Measurements from ENCODE around the gene ASTN2. TPM values are rescaled to one million over a fixed set of nuclear protein-coding genes. Genes with fewer than 3 reads are reported as not detected.

ASTN2 gene
- total RNA-seq, 5 donors from 2014 or later (not counting 1 experiment from before 2014, with no cell fraction given): 3.7 to 4.8 (median 4.4) TPM

GRCh38 chr9:117409321-117409720 is 5.5 kb downstream of the ASTN2 start:
- DNase-seq: no peak
- Histone ChIP-seq H3K27me3 (replicated peaks in 1 of 2; ENCODE audit: control insufficient read depth in 2 of 2, extremely low read depth in 1 of 2, insufficient read depth in 2 of 2, low read length in 1 of 2) (peaks cover 3 to 28% of the 10 kb centered on the region in 2 experiments), H3K27ac (ENCODE audit: low read length) (no peak overlapping the region), H3K4me1 (ENCODE audit: control insufficient read depth in 1 of 2, extremely low read depth in 1 of 2, insufficient read depth in 2 of 2, low read length in 2 of 2) (no peaks in the 10 kb centered on the region), H3K36me3 (ENCODE audit: control insufficient read depth in 2 of 2, extremely low read depth in 1 of 2, insufficient read depth in 1 of 2, low read length in 1 of 2) (no peaks in the 10 kb centered on the region), H3K9me3 (no peaks in the 10 kb centered on the region), H3K4me3 (ENCODE audit: control insufficient read depth in 1 of 2, extremely low read depth in 1 of 2, low read length in 1 of 2) (no peak overlapping the region)
- H3K36me3 Mint-ChIP-seq: no peaks in the 10 kb centered on the region
- peaks cover 0 to 3% (median 2%) of the 10 kb centered on the region in 3 donors for H3K4me1 Mint-ChIP-seq
- peaks cover 38 to 42% of the 10 kb centered on the region in 2 donors for H3K27me3 Mint-ChIP-seq
- ChIA-PET CTCF (no interaction called here), POLR2A (interaction anchor here in 1 of 2 donors (0.8 kb wide), 1 partner anchor 10 kb away, joined by 3 read pairs; no protein-coding TSS in a partner anchor)
- ATAC-seq (replicated peaks in 1 of 4): no peak
- H3K4me3 Mint-ChIP-seq: no peak overlapping the region
- peaks cover 0 to 5% (median 3%) of the 10 kb centered on the region in 3 donors for H3K9me3 Mint-ChIP-seq
- no CpG with 5 or more reads among the region's 5 CpGs for WGBS (ENCODE audit: insufficient coverage)
- no peak overlapping the region for H3K27ac Mint-ChIP-seq

GRCh38 chr9:117407436-117408022 is 7.3 kb downstream of the ASTN2 start:
- H3K27ac Mint-ChIP-seq: no peak overlapping the region

DNA sequence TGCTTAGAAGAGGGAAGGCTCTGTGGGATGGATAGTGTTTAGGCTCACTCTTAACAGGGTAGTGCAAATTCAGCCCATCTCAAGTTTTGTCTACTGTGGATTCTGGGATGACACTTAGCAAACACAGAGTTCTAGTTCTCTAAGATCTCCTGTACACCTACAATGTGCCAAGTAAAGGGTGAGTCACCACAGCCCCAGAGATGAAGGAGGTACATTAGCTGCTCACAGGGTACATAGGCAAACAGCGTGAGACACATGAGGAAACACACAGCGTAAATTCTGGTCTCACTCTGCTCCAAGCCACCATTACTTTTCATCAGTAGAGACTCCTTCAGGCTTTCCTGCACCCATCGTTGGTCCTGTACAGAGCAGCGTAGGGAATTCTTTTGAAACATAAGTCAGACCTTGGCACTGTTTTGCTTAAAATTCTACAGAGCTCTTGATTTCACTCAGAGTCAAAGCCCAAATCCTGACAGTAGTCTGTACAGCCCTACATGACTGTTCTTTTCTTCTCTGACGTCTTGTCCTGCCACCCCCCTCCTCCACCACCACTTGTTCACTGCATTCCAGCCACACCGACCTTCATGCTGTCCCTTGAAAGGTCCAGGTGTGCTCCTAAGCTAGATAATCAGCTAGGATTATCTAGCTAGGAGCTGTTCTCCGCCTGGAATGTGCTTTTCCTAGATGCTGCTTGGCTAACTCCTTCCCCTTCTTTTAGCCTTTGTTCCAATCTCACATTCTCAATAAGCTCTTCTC is 8.7 kb downstream of the ASTN2 start:
- no peak for DNase-seq
- Mint-ChIP-seq H3K4me3 (no peak overlapping the region), H3K27me3 (peaks cover 13 to 14% of the 10 kb centered on the region in 2 donors), H3K9me3 (peaks cover 0 to 3% (median 2%) of the 10 kb centered on the region in 3 donors), H3K27ac (no peak overlapping the region), H3K4me1 (no peaks in the 10 kb centered on the region), H3K36me3 (no peaks in the 10 kb centered on the region)
- no peaks in the 10 kb centered on the region for H3K4me1 ChIP-seq (ENCODE audit: control insufficient read depth in 1 of 2, extremely low read depth in 1 of 2, insufficient read depth in 2 of 2, low read length in 2 of 2)
- H3K4me3 ChIP-seq (ENCODE audit: control insufficient read depth in 1 of 2, extremely low read depth in 1 of 2, low read length in 1 of 2): no peak overlapping the region
- H3K27ac ChIP-seq (ENCODE audit: low read length): no peak overlapping the region
- no peaks in the 10 kb centered on the region for H3K9me3 ChIP-seq
- H3K27me3 ChIP-seq (replicated peaks in 1 of 2; ENCODE audit: control insufficient read depth in 2 of 2, extremely low read depth in 1 of 2, insufficient read depth in 2 of 2, low read length in 1 of 2): no peaks in the 10 kb centered on the region
- ChIA-PET CTCF (no interaction called here), POLR2A (no interaction called here)
- no peak for ATAC-seq (replicated peaks in 1 of 4)
- no peaks in the 10 kb centered on the region for H3K36me3 ChIP-seq (ENCODE audit: control insufficient read depth in 2 of 2, extremely low read depth in 1 of 2, insufficient read depth in 1 of 2, low read length in 1 of 2)
- 71% methylated on average over 6 of the region's 7 CpGs for WGBS (ENCODE audit: insufficient coverage)

More at GRCh38 chr9:117407436-117408022, 7.3 kb downstream of the ASTN2 start:
- H3K27ac ChIP-seq (ENCODE audit: low read length): no peak overlapping the region
- H3K9me3 ChIP-seq: no peaks in the 10 kb centered on the region
- ChIA-PET POLR2A (no interaction called here), CTCF (no interaction called here)
- peaks cover 0 to 10% of the 10 kb centered on the region in 2 experiments for H3K27me3 ChIP-seq (replicated peaks in 1 of 2; ENCODE audit: control insufficient read depth in 2 of 2, extremely low read depth in 1 of 2, insufficient read depth in 2 of 2, low read length in 1 of 2)
- no peaks in the 10 kb centered on the region for H3K36me3 ChIP-seq (ENCODE audit: control insufficient read depth in 2 of 2, extremely low read depth in 1 of 2, insufficient read depth in 1 of 2, low read length in 1 of 2)
- Mint-ChIP-seq H3K4me3 (no peak overlapping the region), H3K27me3 (peaks cover 25 to 27% of the 10 kb centered on the region in 2 donors), H3K36me3 (no peaks in the 10 kb centered on the region), H3K4me1 (no peaks in the 10 kb centered on the region), H3K9me3 (peaks cover 0 to 5% (median 3%) of the 10 kb centered on the region in 3 donors)
- no CpG with 5 or more reads among the region's 2 CpGs for WGBS (ENCODE audit: insufficient coverage)
- no peak overlapping the region for H3K4me3 ChIP-seq (ENCODE audit: control insufficient read depth in 1 of 2, extremely low read depth in 1 of 2, low read length in 1 of 2)
- ATAC-seq (replicated peaks in 1 of 4) (no peak), DNase-seq (no peak)
- H3K4me1 ChIP-seq (ENCODE audit: control insufficient read depth in 1 of 2, extremely low read depth in 1 of 2, insufficient read depth in 2 of 2, low read length in 2 of 2): no peaks in the 10 kb centered on the region

- WGBS (ENCODE audit: insufficient coverage): no CpG with 5 or more reads among the region's 2 CpGs
Measured at GRCh38 chr9:117403848-117404247, 11.0 kb downstream of the ASTN2 start.

GRCh38 chr9:117403403-117403811 is 11.4 kb downstream of the ASTN2 start:
- Mint-ChIP-seq H3K36me3 (no peaks in the 10 kb centered on the region), H3K27ac (no peak overlapping the region), H3K4me3 (no peak overlapping the region), H3K4me1 (no peaks in the 10 kb centered on the region), H3K27me3 (peaks cover 0 to 2% of the 10 kb centered on the region in 2 donors), H3K9me3 (peaks cover 0 to 5% (median 3%) of the 10 kb centered on the region in 3 donors)
- Histone ChIP-seq H3K27me3 (replicated peaks in 1 of 2; ENCODE audit: control insufficient read depth in 2 of 2, extremely low read depth in 1 of 2, insufficient read depth in 2 of 2, low read length in 1 of 2) (no peaks in the 10 kb centered on the region), H3K4me3 (ENCODE audit: control insufficient read depth in 1 of 2, extremely low read depth in 1 of 2, low read length in 1 of 2) (no peak overlapping the region), H3K36me3 (ENCODE audit: control insufficient read depth in 2 of 2, extremely low read depth in 1 of 2, insufficient read depth in 1 of 2, low read length in 1 of 2) (no peaks in the 10 kb centered on the region), H3K9me3 (no peaks in the 10 kb centered on the region), H3K4me1 (ENCODE audit: control insufficient read depth in 1 of 2, extremely low read depth in 1 of 2, insufficient read depth in 2 of 2, low read length in 2 of 2) (no peaks in the 10 kb centered on the region), H3K27ac (ENCODE audit: low read length) (no peak overlapping the region)
- DNase-seq (no peak), ATAC-seq (replicated peaks in 1 of 4) (no peak)
- CTCF ChIA-PET: no interaction called here
- POLR2A ChIA-PET: no interaction called here
- WGBS (ENCODE audit: insufficient coverage): 17% methylated on average over 4 of the region's 6 CpGs

More at GRCh38 chr9:117403848-117404247, 11.0 kb downstream of the ASTN2 start:
- H3K27me3 ChIP-seq (replicated peaks in 1 of 2; ENCODE audit: control insufficient read depth in 2 of 2, extremely low read depth in 1 of 2, insufficient read depth in 2 of 2, low read length in 1 of 2): no peaks in the 10 kb centered on the region
- H3K4me3 ChIP-seq (ENCODE audit: control insufficient read depth in 1 of 2, extremely low read depth in 1 of 2, low read length in 1 of 2): no peak overlapping the region
- no peak overlapping the region for H3K27ac ChIP-seq (ENCODE audit: low read length)
- ChIA-PET POLR2A (no interaction called here), CTCF (no interaction called here)
- H3K4me1 ChIP-seq (ENCODE audit: control insufficient read depth in 1 of 2, extremely low read depth in 1 of 2, insufficient read depth in 2 of 2, low read length in 2 of 2): no peaks in the 10 kb centered on the region
- peaks cover 2 to 7% of the 10 kb centered on the region in 2 donors for H3K27me3 Mint-ChIP-seq
- ATAC-seq (replicated peaks in 1 of 4) (no peak), DNase-seq (no peak)
- no peaks in the 10 kb centered on the region for H3K36me3 ChIP-seq (ENCODE audit: control insufficient read depth in 2 of 2, extremely low read depth in 1 of 2, insufficient read depth in 1 of 2, low read length in 1 of 2)
- H3K27ac Mint-ChIP-seq: no peak overlapping the region
- H3K4me3 Mint-ChIP-seq: no peak overlapping the region
- peaks cover 0 to 5% (median 3%) of the 10 kb centered on the region in 3 donors for H3K9me3 Mint-ChIP-seq
- H3K4me1 Mint-ChIP-seq: no peaks in the 10 kb centered on the region
- no peaks in the 10 kb centered on the region for H3K9me3 ChIP-seq
- no peaks in the 10 kb centered on the region for H3K36me3 Mint-ChIP-seq

DNA sequence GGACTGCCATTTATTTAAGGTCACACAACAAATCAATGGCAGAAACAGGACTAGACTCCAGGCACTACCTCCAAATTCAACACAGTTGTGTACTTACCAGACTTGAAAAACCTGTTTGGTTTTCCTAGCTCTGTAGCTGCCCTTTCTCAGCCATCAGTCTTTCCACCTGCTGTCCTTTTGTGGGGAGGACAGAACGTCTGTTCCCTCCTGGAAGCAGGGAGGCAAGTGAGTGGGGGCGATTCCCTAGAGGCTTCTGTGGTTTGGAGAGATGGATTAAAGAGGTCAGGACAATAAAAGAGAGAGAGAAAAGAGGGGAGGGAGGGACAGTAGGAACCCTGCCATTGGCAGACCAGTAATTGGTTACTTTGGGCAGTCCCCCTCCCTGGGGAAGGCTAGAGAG is 14.7 kb downstream of the ASTN2 start:
- H3K36me3 Mint-ChIP-seq: no peaks in the 10 kb centered on the region
- POLR2A ChIA-PET: no interaction called here
- H3K4me1 ChIP-seq (ENCODE audit: control insufficient read depth in 1 of 2, extremely low read depth in 1 of 2, insufficient read depth in 2 of 2, low read length in 2 of 2): no peaks in the 10 kb centered on the region
- H3K27ac ChIP-seq (ENCODE audit: low read length): no peak overlapping the region
- DNase-seq (no peak), ATAC-seq (replicated peaks in 1 of 4) (no peak)
- H3K4me3 Mint-ChIP-seq: no peak overlapping the region
- H3K36me3 ChIP-seq (ENCODE audit: control insufficient read depth in 2 of 2, extremely low read depth in 1 of 2, insufficient read depth in 1 of 2, low read length in 1 of 2): no peaks in the 10 kb centered on the region
- H3K9me3 ChIP-seq: no peaks in the 10 kb centered on the region
- peaks cover 0 to 10% (median 6%) of the 10 kb centered on the region in 3 donors for H3K9me3 Mint-ChIP-seq
- CTCF ChIA-PET: no interaction called here
- no peaks in the 10 kb centered on the region for H3K27me3 ChIP-seq (replicated peaks in 1 of 2; ENCODE audit: control insufficient read depth in 2 of 2, extremely low read depth in 1 of 2, insufficient read depth in 2 of 2, low read length in 1 of 2)
- 10% methylated on average over 2 of the region's 2 CpGs for WGBS (ENCODE audit: insufficient coverage)
- no peak overlapping the region for H3K4me3 ChIP-seq (ENCODE audit: control insufficient read depth in 1 of 2, extremely low read depth in 1 of 2, low read length in 1 of 2)
- H3K27me3 Mint-ChIP-seq: peaks cover 0 to 2% of the 10 kb centered on the region in 2 donors
- no peak overlapping the region for H3K27ac Mint-ChIP-seq
- no peaks in the 10 kb centered on the region for H3K4me1 Mint-ChIP-seq
